ENCODE data around the gene BTN3A1.

- TF ChIP-seq CTCF (conservative IDR thresholded peaks at IDR 0.05 in 1 of 2, IDR thresholded peaks at IDR 0.05 in 1 of 2; ENCODE audit: extremely low read depth in 1 of 2, insufficient read depth in 1 of 2, low read depth in 1 of 2, low read length in 2 of 2) = no peak
- TF ChIP-seq EZH2 (IDR thresholded peaks at IDR 0.05; ENCODE audit: borderline replicate concordance, low read length) = no peak
Observed at GRCh38 chr6:26414281-26414680, 12.2 kb downstream of the BTN3A1 start.
